ENCODE measurements around the gene SSBP1. TPM values are rescaled to one million over a fixed set of nuclear protein-coding genes. Genes with fewer than 3 reads are reported as not detected.

Gene SSBP1
- total RNA-seq, 2 experiments from 2014 or later = 177 to 178 TPM

- BruUV-seq (replicated peaks) = no TSS peak
- H3K4me3 ChIP-seq (ENCODE audit: low read depth, low read length, poor library complexity, severe bottlenecking) = no peak overlapping the region
- no peak for TF ChIP-seq EZH2phosphoT487 (IDR thresholded peaks at IDR 0.05; ENCODE audit: borderline replicate concordance, low read depth, low read length)
- no peak for TF ChIP-seq CTCF (conservative IDR thresholded peaks at IDR 0.05; ENCODE audit: low read length)
- H3K4me2 ChIP-seq (ENCODE audit: low read length) = no peak overlapping the region
- H3K27ac ChIP-seq (ENCODE audit: low read depth, low read length, poor library complexity, severe bottlenecking) = no peak overlapping the region
- no peak overlapping the region for H2AFZ ChIP-seq (ENCODE audit: low read length)
- no peaks in the 10 kb centered on the region for H4K20me1 ChIP-seq (ENCODE audit: insufficient read depth, low read length)
- H3K36me3 ChIP-seq (ENCODE audit: insufficient read depth, low read length) = no peaks in the 10 kb centered on the region
- POLR2A ChIA-PET = interaction anchor here (0.9 kb wide), 1 partner anchor 9 kb away, joined by 3 read pairs; no protein-coding TSS in a partner anchor
- no peaks in the 10 kb centered on the region for H3K9me2 ChIP-seq (ENCODE audit: insufficient read depth, low read length)
- H3K9me3 ChIP-seq (ENCODE audit: low read length) = no peaks in the 10 kb centered on the region
- no peaks in the 10 kb centered on the region for H3K79me2 ChIP-seq (ENCODE audit: insufficient read depth, low read depth, low read length)
- H3K4me1 ChIP-seq (ENCODE audit: insufficient read depth, low read length, poor library complexity, severe bottlenecking) = peaks cover 5% of the 10 kb centered on the region
- DNase-seq (ENCODE audit: low spot score) = no peak
- intact Hi-C loops (cut with micrococcal nuclease; ENCODE audit: unreplicated experiment) = no loop called here
- CTCF ChIA-PET (ENCODE audit: unreplicated experiment) = no interaction called here
These were observed 31.7 kb upstream of the SSBP1 start for GRCh38 chr7:141706239-141707064.

- TF ChIP-seq EZH2phosphoT487 (IDR thresholded peaks at IDR 0.05; ENCODE audit: borderline replicate concordance, low read depth, low read length) = no peak
- TF ChIP-seq CTCF (conservative IDR thresholded peaks at IDR 0.05; ENCODE audit: low read length) = no peak
- no peaks in the 10 kb centered on the region for H3K9me3 ChIP-seq (ENCODE audit: low read length)
- no peak within 1 kb of the TSS for H3K27ac ChIP-seq (ENCODE audit: low read depth, low read length, poor library complexity, severe bottlenecking)
- no peak within 1 kb of the TSS for H3K4me2 ChIP-seq (ENCODE audit: low read length)
- no peak within 1 kb of the TSS for H3K4me3 ChIP-seq (ENCODE audit: low read depth, low read length, poor library complexity, severe bottlenecking)
- H2AFZ ChIP-seq (ENCODE audit: low read length) = no peak within 1 kb of the TSS
- POLR2A ChIA-PET = interaction anchor here (0.6 to 1.0 kb wide), 2 partner anchors 11 to 26 kb away, joined by 3 to 4 read pairs; no protein-coding TSS in a partner anchor
- H4K20me1 ChIP-seq (ENCODE audit: insufficient read depth, low read length) = no peaks in the 10 kb centered on the region
- no peaks in the 10 kb centered on the region for H3K4me1 ChIP-seq (ENCODE audit: insufficient read depth, low read length, poor library complexity, severe bottlenecking)
- CTCF ChIA-PET (ENCODE audit: unreplicated experiment) = no interaction called here
- H3K79me2 ChIP-seq (ENCODE audit: insufficient read depth, low read depth, low read length) = no peaks in the 10 kb centered on the region
- no peaks in the 10 kb centered on the region for H3K36me3 ChIP-seq (ENCODE audit: insufficient read depth, low read length)
- no TSS peak for BruUV-seq (replicated peaks)
- no peak for DNase-seq (ENCODE audit: low spot score)
- H3K9me2 ChIP-seq (ENCODE audit: insufficient read depth, low read length) = no peaks in the 10 kb centered on the region
- intact Hi-C loops (cut with micrococcal nuclease; ENCODE audit: unreplicated experiment) = no loop called here
These were observed 29.8 kb upstream of the SSBP1 start, which contains the start of gene WEE2 for GRCh38 chr7:141708351-141708750. Gene WEE2, plus strand, starts transcription at chr7:141708353. Its CDS starts 406 bp downstream, at chr7:141708759.

DNA sequence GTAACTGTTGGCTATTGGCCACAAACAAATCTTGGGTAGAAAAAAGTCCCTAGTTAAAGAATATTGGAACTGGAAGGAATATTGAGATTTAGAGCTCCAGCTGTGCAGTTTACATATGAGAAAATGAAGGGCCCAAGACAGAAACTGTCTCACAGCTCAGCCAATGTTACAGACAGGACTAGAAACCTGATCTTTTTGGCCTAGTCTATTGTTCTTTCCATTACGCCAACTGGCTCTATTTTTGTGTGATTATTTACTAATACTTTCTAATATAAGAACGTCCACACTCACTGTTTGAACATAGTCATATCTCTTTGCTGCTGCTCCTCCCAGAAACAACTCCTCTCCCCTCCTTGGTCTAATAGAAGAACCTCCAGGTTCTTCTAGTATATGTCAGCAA is 28.8 kb upstream of the SSBP1 start:
- no TSS peak for BruUV-seq (replicated peaks)
- POLR2A ChIA-PET = interaction anchor here (0.7 to 1.2 kb wide), 2 partner anchors 36 to 71 kb away, joined by 4 to 5 read pairs; no protein-coding TSS in a partner anchor
- Histone ChIP-seq H3K27ac (ENCODE audit: low read depth, low read length, poor library complexity, severe bottlenecking) (no peak overlapping the region), H3K9me2 (ENCODE audit: insufficient read depth, low read length) (no peaks in the 10 kb centered on the region), H4K20me1 (ENCODE audit: insufficient read depth, low read length) (no peaks in the 10 kb centered on the region), H3K79me2 (ENCODE audit: insufficient read depth, low read depth, low read length) (no peaks in the 10 kb centered on the region), H3K9me3 (ENCODE audit: low read length) (no peaks in the 10 kb centered on the region), H3K4me1 (ENCODE audit: insufficient read depth, low read length, poor library complexity, severe bottlenecking) (no peaks in the 10 kb centered on the region), H3K4me2 (ENCODE audit: low read length) (no peak overlapping the region), H3K36me3 (ENCODE audit: insufficient read depth, low read length) (no peaks in the 10 kb centered on the region), H2AFZ (ENCODE audit: low read length) (no peak overlapping the region), H3K4me3 (ENCODE audit: low read depth, low read length, poor library complexity, severe bottlenecking) (no peak overlapping the region)
- CTCF ChIA-PET (ENCODE audit: unreplicated experiment) = no interaction called here
- TF ChIP-seq EZH2phosphoT487 (IDR thresholded peaks at IDR 0.05; ENCODE audit: borderline replicate concordance, low read depth, low read length) = no peak
- no peak for TF ChIP-seq CTCF (conservative IDR thresholded peaks at IDR 0.05; ENCODE audit: low read length)
- no peak for DNase-seq (ENCODE audit: low spot score)
- intact Hi-C loops (cut with micrococcal nuclease; ENCODE audit: unreplicated experiment) = no loop called here

Measured in OCI-LY7 (cell line).